ENCODE results near the gene HDAC4.

HDAC4 gene

DNA sequence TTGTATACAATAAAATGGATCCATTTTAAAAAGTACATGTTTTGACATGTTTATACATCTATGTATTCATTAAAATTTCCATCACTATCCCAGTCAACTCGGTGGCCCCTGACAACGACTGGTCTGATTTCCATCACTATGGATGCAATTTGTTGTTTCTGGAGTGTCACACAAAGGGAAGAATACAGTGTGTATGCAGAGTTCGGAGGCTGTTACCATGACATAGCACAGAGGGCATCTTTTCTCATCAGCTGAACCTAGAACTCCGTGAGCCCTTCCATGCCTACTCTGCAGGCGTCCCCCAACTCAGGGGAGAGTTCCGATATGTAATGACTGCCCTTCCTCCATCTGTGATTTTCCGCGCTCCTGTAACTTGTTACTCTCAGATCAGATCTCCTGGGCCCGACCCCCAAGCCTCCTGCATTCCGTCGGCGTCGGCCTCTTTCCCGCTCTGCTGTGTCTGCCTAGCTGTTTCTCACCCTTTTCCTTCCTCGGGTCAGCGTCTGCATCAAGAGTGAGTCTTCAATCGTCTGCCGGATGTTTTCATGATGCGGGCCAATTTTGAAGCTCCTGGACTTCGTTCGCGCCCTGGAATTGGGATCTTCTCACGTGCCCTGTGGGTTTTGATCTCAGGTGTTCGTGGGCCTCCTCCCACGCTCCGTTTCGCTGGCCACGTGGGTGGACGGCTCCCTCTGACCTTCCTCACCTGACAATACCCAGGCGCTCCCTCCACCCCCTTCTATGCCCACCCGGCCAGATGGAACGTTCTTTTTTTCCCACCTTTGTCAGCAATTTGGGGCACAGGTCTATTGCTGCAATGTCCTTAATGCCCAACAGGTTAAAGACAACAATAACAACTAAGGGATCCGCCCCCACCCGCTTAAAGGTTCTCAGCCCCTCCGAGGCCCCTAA lies 391.9 kb downstream of the HDAC4 start:
- H3K9me3 ChIP-seq (ENCODE audit: low read length), result no peaks in the 10 kb centered on the region
- no peak overlapping the region for H3K27ac ChIP-seq (ENCODE audit: low read depth, low read length)
- H3K36me3 ChIP-seq (ENCODE audit: insufficient read depth, low read length), result no peaks in the 10 kb centered on the region
- no peak overlapping the region for H3K4me3 ChIP-seq (ENCODE audit: low read depth in 1 of 2, low read length in 2 of 2)
- peaks cover 2% of the 10 kb centered on the region for H3K4me1 ChIP-seq (ENCODE audit: insufficient read depth, low read length)
- no peak overlapping the region for H3K9ac ChIP-seq (ENCODE audit: low read length)
- H3K27me3 ChIP-seq (ENCODE audit: control insufficient read depth in 1 of 2, insufficient read depth in 2 of 2, low read length in 2 of 2), result no peaks in the 10 kb centered on the region

DNA sequence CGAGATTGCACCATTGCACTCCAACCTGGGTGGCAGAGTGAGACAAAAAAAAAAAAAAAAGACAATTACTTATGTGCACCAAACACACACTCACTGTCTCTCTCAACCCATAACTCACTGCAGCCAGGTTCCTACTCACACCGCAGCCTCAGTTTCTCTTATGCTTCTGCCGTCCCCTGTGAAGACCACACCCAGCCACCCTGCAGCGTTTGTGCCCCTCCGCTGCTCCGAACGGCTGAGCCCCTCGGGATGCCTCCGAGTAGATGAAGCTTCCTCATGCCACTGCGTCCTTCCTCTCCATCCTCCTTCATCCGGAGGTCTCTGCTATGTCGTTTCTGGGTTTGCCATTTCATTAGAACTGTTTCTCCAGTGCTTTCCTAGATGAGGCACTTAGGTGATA lies 392.8 kb downstream of the HDAC4 start:
- H3K4me1 ChIP-seq (ENCODE audit: insufficient read depth, low read length), result peaks cover 11% of the 10 kb centered on the region
- no peaks in the 10 kb centered on the region for H3K36me3 ChIP-seq (ENCODE audit: insufficient read depth, low read length)
- H3K4me3 ChIP-seq (ENCODE audit: low read depth in 1 of 2, low read length in 2 of 2), result no peak overlapping the region
- no peaks in the 10 kb centered on the region for H3K9me3 ChIP-seq (ENCODE audit: low read length)
- no peak overlapping the region for H3K9ac ChIP-seq (ENCODE audit: low read length)
- no peak overlapping the region for H3K27ac ChIP-seq (ENCODE audit: low read depth, low read length)
- no peaks in the 10 kb centered on the region for H3K27me3 ChIP-seq (ENCODE audit: control insufficient read depth in 1 of 2, insufficient read depth in 2 of 2, low read length in 2 of 2)

DNA sequence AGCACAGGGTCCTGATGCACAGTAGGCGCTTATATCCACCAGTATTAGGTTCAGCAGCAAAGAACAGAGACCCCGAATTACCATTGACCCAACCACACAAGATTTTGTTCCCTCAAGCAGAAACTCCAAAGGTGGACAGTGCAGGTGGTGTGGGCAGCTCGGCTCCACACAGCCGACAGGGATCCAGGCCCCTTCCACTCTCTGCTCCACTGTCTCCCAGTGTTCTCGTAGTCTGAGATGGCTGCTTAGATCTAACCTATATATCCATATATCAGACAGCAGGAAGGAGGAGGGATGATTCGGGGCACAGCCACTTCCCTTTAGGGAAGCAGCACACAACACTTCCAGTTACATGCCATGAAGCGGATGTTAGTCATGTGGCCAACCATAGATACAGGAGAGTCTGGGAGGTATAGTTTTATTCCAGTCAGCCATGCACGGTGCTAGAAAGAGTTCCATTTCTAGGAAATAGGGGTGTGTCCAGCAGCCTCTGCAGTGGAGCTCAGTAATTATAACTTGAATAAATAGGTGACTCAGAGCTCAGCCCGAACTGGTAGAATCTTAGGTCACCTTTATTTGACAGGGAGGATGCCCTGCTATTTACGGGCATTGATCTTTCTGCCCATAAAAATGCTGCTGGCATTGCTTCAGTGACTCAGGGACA lies 394.1 kb downstream of the HDAC4 start:
- no peak overlapping the region for H3K9ac ChIP-seq (ENCODE audit: low read length)
- H3K4me3 ChIP-seq (ENCODE audit: low read depth in 1 of 2, low read length in 2 of 2), result no peak overlapping the region
- H3K27ac ChIP-seq (ENCODE audit: low read depth, low read length), result no peak overlapping the region
- no peaks in the 10 kb centered on the region for H3K9me3 ChIP-seq (ENCODE audit: low read length)
- H3K27me3 ChIP-seq (ENCODE audit: control insufficient read depth in 1 of 2, insufficient read depth in 2 of 2, low read length in 2 of 2), result no peaks in the 10 kb centered on the region
- no peaks in the 10 kb centered on the region for H3K36me3 ChIP-seq (ENCODE audit: insufficient read depth, low read length)
- peaks cover 22% of the 10 kb centered on the region for H3K4me1 ChIP-seq (ENCODE audit: insufficient read depth, low read length)

DNA sequence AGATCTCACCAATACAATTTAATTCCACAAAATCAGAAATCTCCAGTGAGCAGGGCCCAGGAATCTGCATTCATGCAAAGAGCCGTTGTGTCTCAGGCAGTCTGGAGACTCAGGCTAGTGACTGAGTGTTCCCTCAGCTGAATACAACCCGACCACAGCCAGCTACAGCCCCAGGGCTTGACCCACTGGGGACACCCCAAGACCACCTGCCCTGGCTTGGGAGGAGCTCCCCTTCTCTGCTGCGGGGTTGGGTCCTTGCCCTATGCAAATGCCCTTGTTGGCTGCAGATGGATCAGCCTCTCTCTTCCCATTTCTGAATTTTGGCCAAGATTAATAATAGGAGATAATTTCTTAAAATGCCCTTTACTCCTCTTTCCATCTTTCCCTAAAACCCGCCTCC lies 395.2 kb downstream of the HDAC4 start:
- no peak overlapping the region for H3K27ac ChIP-seq (ENCODE audit: low read depth, low read length)
- H3K27me3 ChIP-seq (ENCODE audit: control insufficient read depth in 1 of 2, insufficient read depth in 2 of 2, low read length in 2 of 2), result no peaks in the 10 kb centered on the region
- no peak overlapping the region for H3K4me3 ChIP-seq (ENCODE audit: low read depth in 1 of 2, low read length in 2 of 2)
- H3K4me1 ChIP-seq (ENCODE audit: insufficient read depth, low read length), result peaks cover 22% of the 10 kb centered on the region
- no peaks in the 10 kb centered on the region for H3K36me3 ChIP-seq (ENCODE audit: insufficient read depth, low read length)
- H3K9ac ChIP-seq (ENCODE audit: low read length), result no peak overlapping the region
- no peaks in the 10 kb centered on the region for H3K9me3 ChIP-seq (ENCODE audit: low read length)

DNA sequence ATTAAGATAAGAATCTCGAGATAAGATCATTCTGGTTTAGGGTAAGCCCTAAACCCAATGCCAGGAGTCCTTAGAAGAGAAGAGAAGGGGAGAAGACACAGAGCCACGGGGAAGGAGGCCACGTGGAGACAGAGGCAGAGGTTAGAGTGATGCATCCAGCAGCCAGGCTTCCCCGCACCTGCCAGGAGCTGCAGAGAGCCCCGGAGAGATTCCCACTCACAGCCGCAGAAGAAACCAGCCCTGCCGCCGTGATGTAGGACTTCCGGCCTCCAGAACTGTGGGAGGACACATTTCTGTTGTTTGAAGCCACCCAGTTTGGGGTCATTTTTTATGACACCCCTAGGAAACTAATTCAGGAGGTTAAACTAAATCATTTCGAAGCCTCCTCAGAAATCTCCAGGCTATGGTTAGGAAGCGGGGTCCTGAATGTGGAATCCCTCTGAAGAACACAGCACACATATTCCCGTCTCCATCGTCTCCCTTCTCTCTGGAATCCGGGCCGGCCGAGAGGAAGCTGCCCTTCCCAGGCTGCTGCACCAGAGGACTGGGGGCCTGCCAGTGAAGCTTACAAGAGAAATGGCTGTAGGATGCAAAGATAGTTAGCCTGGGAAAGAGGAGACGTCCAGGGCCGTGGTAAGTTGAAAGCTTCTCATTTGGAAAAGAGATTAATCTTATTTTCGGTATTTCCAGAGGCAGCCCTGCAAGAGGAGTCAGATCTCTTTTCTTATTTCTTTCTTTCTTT lies 396.4 kb downstream of the HDAC4 start:
- Histone ChIP-seq H3K9ac (ENCODE audit: low read length) (no peak overlapping the region), H3K4me3 (ENCODE audit: low read depth in 1 of 2, low read length in 2 of 2) (no peak overlapping the region), H3K27ac (ENCODE audit: low read depth, low read length) (no peak overlapping the region), H3K36me3 (ENCODE audit: insufficient read depth, low read length) (no peaks in the 10 kb centered on the region), H3K9me3 (ENCODE audit: low read length) (no peaks in the 10 kb centered on the region), H3K4me1 (ENCODE audit: insufficient read depth, low read length) (peaks cover 22% of the 10 kb centered on the region), H3K27me3 (ENCODE audit: control insufficient read depth in 1 of 2, insufficient read depth in 2 of 2, low read length in 2 of 2) (no peaks in the 10 kb centered on the region)

DNA sequence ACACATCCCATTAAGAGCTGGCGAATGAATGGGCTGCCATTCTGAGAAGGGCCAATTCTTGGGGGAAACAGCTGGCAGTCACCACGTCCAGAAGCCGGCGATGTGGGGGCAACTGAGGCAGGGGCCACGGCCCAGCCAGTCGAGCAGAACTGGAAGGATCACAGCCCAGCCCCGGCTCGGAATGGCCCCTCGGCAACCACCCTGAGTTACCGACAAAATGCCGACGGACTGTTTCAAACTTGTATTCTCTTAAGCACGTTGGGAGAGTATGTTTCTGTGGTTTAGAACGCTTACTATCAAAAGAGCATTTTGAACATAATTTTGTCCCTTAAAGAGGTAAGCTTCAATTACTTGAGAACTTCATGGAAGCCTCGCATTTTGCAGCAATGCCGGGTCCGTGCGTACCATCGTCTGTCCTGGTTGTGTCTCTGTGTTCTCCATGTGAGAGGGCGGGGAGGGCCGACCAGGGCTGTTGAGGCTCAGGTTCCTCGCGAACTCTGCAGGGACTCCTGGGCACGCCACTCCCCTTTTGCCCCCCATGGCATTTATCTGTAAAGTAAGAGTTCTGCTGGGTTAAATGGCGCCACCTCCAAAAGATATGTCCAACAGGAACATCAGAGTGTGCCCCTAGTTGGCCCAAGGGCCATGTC lies 397.1 kb downstream of the HDAC4 start:
- no peaks in the 10 kb centered on the region for H3K36me3 ChIP-seq (ENCODE audit: insufficient read depth, low read length)
- no peak overlapping the region for H3K27ac ChIP-seq (ENCODE audit: low read depth, low read length)
- no peaks in the 10 kb centered on the region for H3K27me3 ChIP-seq (ENCODE audit: control insufficient read depth in 1 of 2, insufficient read depth in 2 of 2, low read length in 2 of 2)
- no peaks in the 10 kb centered on the region for H3K9me3 ChIP-seq (ENCODE audit: low read length)
- no peak overlapping the region for H3K9ac ChIP-seq (ENCODE audit: low read length)
- H3K4me1 ChIP-seq (ENCODE audit: insufficient read depth, low read length), result peaks cover 26% of the 10 kb centered on the region
- peak overlapping the region in 1 of 2 donors; percentile 52 for H3K4me3 ChIP-seq (ENCODE audit: low read depth in 1 of 2, low read length in 2 of 2)

DNA sequence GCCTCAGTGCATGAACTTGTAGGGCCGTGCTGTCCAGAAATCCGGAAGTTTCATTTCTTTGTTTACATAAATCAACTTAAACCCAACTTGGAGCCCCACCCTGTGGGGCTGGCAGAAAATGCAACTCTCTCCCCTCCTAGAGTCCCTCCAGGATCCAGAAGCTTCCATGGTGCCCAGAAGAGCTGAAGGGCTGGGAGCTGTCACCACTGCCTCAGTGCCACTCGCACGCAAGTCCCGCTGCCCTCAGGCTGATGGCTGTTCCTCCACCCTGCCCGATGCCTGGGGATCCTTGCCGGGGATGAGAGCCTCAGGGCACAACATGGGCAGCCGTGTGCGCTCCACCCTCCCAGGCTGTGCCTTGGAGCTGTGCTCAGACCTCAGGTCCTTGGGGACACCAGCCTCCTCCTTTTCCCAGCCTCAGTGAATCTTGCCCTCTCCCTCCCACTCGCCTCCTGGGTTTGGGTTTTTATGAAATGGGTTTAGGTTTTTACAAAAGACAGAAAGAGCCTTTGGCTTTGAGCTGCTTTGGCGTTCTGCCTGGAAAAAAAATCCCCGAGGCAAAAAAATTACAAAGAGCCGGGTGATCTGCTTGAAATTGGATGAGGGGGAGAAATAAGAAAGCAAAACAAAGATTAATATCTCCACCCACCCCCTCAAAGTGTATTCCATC lies 397.7 kb downstream of the HDAC4 start:
- Histone ChIP-seq H3K27me3 (ENCODE audit: control insufficient read depth in 1 of 2, insufficient read depth in 2 of 2, low read length in 2 of 2) (no peaks in the 10 kb centered on the region), H3K4me3 (ENCODE audit: low read depth in 1 of 2, low read length in 2 of 2) (peak overlapping the region in 1 of 2 donors; percentile 52), H3K9ac (ENCODE audit: low read length) (no peak overlapping the region), H3K4me1 (ENCODE audit: insufficient read depth, low read length) (peaks cover 28% of the 10 kb centered on the region), H3K36me3 (ENCODE audit: insufficient read depth, low read length) (no peaks in the 10 kb centered on the region), H3K9me3 (ENCODE audit: low read length) (no peaks in the 10 kb centered on the region), H3K27ac (ENCODE audit: low read depth, low read length) (no peak overlapping the region)

DNA sequence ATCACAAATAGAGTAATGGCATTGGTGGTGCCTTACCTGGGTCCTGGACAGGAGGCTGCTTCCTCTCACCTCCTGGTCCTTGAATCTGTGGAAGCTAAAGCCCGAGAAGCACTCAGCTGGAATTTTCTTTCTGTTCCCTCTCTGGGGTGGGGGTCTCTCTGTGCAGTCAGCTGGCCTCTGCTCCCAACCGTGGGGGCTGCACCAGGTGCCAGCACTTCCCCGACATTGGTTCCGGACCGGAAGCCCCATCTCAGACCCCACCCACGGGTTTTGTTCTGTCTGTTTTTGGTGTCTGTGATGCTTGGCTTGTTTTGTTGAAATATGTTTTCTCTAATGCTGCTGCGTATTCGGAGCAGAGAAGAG lies 398.2 kb downstream of the HDAC4 start:
- Histone ChIP-seq H3K27ac (ENCODE audit: low read depth, low read length) (no peak overlapping the region), H3K9ac (ENCODE audit: low read length) (no peak overlapping the region), H3K4me3 (ENCODE audit: low read depth in 1 of 2, low read length in 2 of 2) (peak overlapping the region in 1 of 2 donors; percentile 52), H3K36me3 (ENCODE audit: insufficient read depth, low read length) (no peaks in the 10 kb centered on the region), H3K27me3 (ENCODE audit: control insufficient read depth in 1 of 2, insufficient read depth in 2 of 2, low read length in 2 of 2) (no peaks in the 10 kb centered on the region), H3K4me1 (ENCODE audit: insufficient read depth, low read length) (peaks cover 28% of the 10 kb centered on the region), H3K9me3 (ENCODE audit: low read length) (no peaks in the 10 kb centered on the region)

DNA sequence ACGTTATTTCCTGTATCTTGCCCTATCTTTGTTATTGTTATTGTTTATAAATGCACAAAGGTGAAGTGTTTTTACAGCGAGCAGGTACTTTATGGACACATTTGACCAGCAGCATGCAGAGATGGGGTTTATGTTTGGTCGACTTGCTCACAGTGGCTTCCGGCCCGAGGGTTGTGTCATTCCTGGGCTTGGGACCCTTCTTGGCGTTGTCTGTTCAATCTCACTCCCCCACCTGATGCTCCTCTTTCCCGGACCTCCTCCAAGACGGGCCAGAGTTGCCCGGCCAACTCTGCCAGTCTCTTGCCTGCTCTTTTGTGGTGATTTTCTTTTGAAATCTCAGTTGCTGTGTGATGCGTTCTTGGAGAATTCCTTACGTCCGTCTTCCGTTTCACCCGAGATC lies 399.0 kb downstream of the HDAC4 start:
- H3K9me3 ChIP-seq (ENCODE audit: low read length), result no peaks in the 10 kb centered on the region
- no peaks in the 10 kb centered on the region for H3K27me3 ChIP-seq (ENCODE audit: control insufficient read depth in 1 of 2, insufficient read depth in 2 of 2, low read length in 2 of 2)
- no peak overlapping the region for H3K9ac ChIP-seq (ENCODE audit: low read length)
- no peak overlapping the region for H3K4me3 ChIP-seq (ENCODE audit: low read depth in 1 of 2, low read length in 2 of 2)
- H3K27ac ChIP-seq (ENCODE audit: low read depth, low read length), result no peak overlapping the region
- H3K4me1 ChIP-seq (ENCODE audit: insufficient read depth, low read length), result peaks cover 28% of the 10 kb centered on the region
- H3K36me3 ChIP-seq (ENCODE audit: insufficient read depth, low read length), result no peaks in the 10 kb centered on the region

DNA sequence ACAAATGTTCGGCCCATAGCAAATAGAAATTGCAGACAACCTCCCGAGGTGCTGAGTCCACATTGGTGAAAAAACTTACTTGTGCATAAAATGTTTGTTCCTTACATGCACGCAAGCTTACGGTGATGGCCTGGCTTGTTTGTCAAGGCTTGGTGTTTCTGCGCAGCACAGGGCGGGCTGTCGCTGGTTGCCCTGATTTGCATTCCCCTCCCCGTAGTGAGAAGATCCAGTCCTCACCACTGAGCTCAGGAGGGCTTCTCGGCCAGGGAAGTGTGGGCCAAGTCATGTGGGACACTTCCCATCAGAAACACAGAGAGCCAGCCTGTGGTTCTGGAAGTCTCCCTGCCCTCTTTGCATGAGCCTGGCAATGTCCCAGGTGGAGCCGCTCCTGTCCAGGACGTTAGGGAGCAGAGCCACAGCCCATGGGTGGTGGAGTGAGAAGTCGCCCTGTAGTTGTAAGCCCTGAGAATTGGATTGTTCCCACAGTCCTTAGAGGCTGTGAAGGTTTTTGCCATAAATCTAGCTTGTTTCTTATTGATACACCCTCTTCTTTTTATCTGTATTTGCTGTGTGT lies 400.2 kb downstream of the HDAC4 start:
- H3K9ac ChIP-seq (ENCODE audit: low read length), result no peak overlapping the region
- no peak overlapping the region for H3K27ac ChIP-seq (ENCODE audit: low read depth, low read length)
- H3K9me3 ChIP-seq (ENCODE audit: low read length), result no peaks in the 10 kb centered on the region
- peaks cover 28% of the 10 kb centered on the region for H3K4me1 ChIP-seq (ENCODE audit: insufficient read depth, low read length)
- no peaks in the 10 kb centered on the region for H3K27me3 ChIP-seq (ENCODE audit: control insufficient read depth in 1 of 2, insufficient read depth in 2 of 2, low read length in 2 of 2)
- no peaks in the 10 kb centered on the region for H3K36me3 ChIP-seq (ENCODE audit: insufficient read depth, low read length)
- H3K4me3 ChIP-seq (ENCODE audit: low read depth in 1 of 2, low read length in 2 of 2), result no peak overlapping the region
